Left renal pelvis (tissue), 4 donors: ENCODE measurements around the gene GNS. TPM values are rescaled to one million over a fixed set of nuclear protein-coding genes. Genes with fewer than 3 reads are reported as not detected.
A peak's percentile ranks its signal among the peaks of the same experiment; 100 is the strongest.
"Not testable (repeated sequence)": the region's sequence is repeated elsewhere in the genome, so short reads cannot be mapped to it uniquely, and the experiment has no call there.

Experiments used
- DNase-seq, 4 donors: peaks; one replicate each; pipeline ENCODE4 v3.0.0-alpha.2; 2013; ENCODE audit warnings: low read depth in 4 of 4, low spot score in 3 of 4
- polyA plus RNA-seq, 4 donors: library from polyadenylated mRNA; unstranded; fragments of 120-200 nt; gene quantifications; one replicate each; pipeline ENCODE4 v1.2.1, GENCODE V29; 2013; ENCODE audit not compliant: insufficient read length in 4 of 4

Gene GNS
- polyA plus RNA-seq, result 100 to 1,000 TPM; 135 to 183 (median 151) TPM

DNA sequence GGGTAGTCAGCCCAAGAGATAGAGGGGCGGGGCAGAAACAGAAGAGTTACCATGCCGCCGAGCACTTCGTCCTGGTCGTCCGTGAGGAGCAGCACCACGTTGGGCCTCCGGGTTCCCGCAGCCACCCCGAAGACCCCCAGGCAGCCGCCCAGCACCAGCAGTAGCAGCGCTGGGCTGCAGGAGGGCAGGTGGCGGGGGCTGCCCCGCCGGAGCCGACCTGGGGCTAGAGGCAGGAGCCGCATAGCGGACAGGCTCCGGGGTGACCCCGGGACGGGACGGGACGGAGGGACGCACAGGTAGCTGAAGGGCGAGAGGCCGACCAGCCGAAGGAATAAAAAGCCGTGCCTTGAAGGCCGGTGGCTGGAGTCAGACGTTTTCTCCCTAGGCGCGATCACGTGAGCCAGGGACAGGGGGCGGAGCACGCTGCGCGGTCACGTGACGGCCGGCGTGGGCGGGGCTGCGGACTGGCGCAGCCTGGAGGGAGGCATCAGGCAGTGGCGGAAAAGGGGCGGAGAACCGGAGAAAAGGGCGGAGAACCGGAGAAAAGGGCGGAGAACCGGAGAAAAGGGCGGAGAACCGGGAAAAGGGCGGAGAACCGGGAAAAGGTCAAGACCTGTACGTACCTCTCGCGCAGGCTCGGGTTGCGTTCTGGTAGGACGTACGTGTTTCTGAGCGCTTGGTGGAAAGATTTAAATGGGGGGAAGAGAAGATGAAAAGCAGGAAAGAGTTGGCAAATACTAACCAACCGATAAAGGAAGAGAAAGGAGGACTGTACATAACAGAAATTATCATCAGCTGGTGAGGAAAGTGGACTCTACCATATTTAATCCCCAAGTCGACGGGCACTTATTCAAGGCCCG, at the start of gene GNS:
Gene GNS (minus strand): TSS at position 372 of the 860 bp plus-strand sequence. CDS start 130 bp downstream, at position 242.
- peak; percentile 75 to 90 (median 88) for DNase-seq

DNA sequence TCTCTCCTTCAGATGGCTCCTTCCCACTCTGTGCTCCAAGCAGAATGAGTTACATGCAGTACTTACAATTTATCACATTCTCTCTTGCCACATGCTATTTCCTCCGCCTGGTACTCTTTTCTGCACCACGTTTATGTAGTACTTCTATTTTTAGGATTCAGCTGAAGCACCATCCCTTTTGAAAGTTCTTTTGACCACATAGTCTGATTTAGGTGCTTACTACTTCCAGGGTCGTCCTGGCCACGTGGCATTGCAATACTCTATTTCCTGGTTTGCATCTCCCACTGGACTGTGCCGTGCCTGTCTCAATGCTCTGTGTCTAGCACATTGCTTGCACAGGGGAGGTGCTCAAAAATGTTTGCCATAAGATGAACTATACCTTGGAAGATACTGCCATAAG, 48.9 kb upstream of the GNS start:
- DNase-seq, result no peak

DNA sequence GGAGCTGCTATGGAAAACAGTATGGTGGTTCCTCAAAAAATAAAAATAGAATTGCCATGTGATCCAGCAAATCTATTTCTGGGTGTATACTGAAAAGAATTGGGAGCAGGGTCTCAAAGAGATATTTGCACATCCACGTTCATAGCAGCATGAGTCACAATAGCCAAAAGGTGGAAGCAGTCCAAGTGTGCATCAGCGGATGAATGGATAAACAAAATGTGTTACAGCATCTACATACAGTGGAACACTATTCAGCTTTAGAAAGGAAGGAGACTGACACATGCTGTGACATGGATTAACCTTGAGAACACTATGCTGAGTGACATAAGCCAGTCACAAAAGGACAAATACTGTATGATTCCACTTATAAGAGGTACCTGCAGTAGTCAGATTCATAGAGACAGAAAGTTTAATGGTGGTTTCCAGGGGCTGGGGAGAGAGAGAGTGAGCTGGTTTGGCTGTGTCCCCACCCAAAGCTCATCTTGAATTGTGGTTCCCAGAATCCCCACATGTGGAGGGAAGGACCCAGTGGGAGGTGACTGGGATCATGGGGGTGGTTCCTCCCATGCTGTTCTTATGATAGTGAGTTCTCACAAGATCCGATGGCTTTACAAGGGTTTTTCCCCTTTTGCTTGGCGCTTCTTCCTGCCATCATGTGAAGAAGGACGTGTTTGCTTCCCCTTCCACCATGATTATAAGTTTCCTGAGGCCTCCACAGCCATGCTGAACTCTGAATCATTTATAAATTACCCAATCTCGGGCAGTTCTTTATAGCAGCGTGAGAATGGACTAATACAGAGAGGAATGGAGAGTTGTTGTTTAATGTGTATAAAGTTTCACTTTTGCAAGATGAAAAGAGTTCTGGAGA, 47.6 kb upstream of the GNS start:
- no peak for DNase-seq

DNA sequence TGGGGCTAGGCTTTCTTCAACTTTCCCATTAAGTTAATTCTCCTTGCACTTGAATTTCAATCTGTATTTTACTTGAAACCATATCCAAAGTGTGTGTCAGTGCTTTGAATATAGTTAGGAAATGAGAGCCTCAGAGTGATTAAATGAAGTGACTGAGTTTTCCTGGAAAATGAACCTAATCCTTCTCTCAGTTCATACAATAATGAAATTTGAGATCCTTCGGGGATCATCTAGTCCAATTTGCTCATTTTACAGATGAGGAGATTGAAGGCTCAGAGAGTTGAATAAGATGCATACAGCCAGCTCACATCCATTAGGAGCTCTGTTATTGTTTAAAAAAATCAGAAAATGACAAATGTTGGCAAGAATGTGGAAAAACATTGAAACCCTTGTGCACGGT, 47.0 kb upstream of the GNS start:
- DNase-seq, result no peak

DNA sequence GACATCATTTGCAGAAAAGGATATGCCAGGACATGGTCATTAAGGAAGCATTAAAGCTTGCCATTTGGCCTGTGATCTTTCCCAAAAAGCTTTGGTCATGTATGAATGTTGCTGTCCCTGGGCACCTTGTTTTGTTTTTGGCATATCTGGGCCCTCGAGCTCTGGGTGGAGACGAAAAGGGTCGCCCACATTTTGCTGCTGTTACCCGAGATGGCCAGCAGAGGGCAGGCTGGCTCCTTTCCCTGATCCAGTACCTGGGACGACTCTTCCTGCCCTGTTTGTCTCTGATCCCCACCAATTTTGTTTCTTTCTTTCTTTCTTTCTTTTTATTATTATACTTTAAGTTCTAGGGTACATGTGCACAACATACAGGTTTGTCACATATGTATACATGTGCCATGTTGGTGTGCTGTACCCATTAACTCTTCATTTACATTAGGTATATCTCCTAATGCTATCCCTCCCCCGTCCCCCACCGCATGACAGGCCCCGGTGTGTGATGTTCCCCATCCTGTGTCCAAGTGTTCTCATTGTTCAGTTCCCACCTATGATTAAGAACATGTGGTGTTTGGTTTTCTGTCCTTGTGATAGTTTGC, 43.1 kb upstream of the GNS start:
- not testable (repeated sequence) for DNase-seq

DNA sequence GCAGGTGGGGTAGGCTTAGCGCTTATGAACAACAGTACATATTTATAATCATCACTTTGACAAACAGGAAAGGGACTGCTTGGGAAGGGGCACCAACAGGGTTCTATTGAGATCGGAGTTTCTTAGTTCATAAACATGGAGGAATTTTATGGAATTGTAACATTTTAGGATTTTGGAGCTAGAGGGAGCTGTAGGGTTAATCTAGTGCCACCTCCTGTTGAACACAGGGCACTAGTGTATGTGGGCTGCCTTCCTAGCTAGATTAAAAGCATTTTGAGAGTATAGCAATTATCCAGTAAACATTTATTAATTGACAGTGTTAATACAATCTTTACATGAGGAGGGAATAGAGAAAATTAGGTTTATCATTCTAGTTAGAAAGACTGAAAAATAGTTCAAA, 42.2 kb upstream of the GNS start:
- no peak for DNase-seq

DNA sequence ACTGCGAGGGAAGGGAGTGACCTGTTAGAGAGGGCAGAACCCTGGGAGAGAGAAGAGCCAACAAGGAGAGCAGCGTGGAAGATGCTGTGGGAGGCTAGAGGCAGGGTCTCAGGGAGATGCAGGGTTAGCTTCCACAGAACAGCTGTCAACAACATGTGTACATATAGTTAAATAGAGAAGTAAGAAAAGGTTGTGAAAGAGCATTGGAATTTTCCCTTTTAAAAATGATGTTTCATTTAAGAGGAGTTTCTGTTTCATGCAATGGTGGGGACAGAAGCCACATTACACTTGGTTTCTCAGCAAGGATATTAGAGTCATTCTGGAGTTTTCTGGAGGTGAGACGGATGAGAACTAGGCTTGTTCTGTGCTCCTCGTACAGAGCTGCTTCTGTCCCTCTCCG, 41.4 kb upstream of the GNS start:
- DNase-seq, result no peak

DNA sequence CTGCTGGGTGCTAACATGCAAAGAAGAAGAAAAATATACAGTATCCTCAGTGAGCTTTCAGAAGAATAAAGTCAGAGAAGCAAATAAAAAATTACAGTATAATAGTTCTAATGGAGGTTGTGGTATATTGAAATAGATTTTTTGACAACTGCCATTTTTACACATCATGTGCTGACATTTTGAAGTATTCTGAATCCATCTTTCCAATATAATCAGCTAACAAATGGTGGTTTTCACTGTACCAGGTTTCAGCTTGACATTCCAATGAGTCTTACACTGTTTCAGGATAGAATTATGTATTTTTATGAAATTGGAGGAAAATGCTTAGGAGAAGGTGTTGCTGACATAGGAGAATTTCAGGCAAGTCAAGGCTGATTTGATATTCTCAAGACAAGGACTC, 39.0 kb upstream of the GNS start:
- DNase-seq, result no peak

DNA sequence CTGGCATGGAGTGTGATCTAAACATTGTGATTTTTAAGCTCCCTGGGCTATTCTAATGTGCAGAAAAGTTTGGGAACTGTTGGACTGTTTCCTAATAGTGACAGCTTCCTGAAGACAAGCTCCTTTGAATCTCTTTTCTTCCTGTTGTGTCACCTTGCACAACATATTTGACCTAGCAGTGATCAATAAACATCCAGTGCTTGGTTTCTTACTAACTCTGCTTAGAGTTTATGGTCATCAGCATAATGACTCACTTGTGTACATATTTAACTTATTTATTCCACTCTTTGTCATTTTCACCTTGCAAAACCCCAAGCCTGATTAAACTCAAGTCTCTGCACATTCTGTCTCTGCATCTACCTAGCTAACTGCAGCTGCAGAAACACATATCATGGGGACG, 38.0 kb upstream of the GNS start:
- no peak for DNase-seq

DNA sequence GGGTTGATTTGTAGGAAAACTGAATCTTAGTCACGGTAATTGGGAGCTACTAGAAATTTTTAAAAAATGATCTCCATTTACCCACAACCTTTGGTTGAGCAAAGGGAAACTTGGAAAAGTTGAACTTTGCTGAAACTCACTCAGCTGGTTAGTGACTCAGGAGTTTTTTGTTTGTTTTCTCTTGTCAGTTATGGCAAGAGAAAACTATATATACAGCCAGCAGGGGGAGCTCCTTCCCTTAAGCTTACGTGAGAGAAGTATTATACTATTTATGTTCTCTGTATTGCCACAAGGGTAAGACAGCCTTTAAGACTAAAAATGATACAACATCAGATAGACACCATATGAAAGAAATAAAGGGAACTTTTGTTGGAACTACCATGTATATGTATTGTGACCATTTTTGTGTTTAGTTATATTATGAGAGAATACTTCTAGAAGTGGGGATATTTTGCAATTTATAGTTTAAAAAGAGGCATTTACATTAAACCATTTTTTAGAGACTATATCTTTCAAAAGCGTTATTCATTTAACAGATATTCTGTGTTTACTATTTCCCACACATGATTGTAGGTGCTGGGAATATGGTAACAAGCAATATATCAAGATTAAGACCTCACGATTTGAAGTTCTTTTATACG, 37.1 kb upstream of the GNS start:
- peak in 2 of 4 donors; percentile 66 to 74 for DNase-seq

DNA sequence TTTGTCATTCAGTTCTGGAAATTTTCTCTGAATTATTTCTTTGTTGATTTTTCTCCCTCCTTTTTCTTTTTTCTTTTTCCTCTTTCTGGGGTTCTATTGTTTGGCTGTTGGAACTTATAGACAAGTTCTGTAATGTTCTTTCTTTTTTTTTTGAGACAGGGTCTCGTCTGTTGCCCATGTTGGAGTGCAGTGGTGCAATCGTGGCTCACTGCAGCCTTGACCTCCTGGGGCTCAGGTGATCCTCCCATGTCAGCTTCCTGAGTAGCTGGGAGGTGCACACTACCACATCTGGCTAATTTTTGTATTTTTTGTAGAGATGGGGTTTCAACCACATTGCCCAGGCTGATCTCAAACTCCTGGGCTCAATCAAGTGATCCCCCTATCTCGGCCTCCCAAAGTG, 35.1 kb upstream of the GNS start:
- DNase-seq, result no peak

DNA sequence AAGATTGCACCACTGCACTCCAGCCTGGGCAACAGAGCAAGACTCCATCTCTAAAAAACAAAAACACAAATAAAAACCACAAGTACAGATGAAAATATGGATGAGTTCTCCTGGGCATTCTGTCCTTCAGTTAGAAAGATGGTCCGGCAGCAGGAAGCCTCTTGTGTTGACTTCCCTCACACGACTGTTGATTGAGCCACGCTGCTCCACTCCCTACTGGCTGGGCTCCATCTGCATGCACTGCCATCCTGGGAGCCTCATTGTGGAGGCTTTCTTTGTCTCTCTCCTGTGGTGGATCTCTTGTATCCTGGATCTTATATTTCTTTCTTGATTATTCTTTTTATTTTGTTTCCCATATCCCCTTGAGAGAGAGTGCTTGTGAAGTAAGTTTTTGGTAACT, 34.4 kb upstream of the GNS start:
- DNase-seq, result no peak

DNA sequence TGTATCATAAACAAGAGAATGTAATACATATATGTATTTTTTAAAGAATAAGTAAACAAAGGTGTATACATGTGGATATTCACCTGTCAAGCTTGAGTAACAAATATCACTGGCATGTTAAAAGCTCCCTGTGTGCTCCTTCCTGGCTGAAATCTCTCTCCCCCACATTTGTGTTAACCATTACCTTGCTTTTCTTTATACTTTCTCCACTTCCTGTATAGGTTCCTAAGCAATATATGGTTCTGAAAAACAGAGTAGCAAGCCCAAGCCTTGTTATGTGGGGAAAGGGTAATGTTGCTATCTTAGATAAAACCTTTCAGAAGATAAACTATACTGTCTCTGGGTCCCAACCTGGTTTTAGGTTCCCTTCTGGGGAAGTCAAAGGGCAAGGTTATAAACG, 32.9 kb upstream of the GNS start:
- DNase-seq, result no peak

DNA sequence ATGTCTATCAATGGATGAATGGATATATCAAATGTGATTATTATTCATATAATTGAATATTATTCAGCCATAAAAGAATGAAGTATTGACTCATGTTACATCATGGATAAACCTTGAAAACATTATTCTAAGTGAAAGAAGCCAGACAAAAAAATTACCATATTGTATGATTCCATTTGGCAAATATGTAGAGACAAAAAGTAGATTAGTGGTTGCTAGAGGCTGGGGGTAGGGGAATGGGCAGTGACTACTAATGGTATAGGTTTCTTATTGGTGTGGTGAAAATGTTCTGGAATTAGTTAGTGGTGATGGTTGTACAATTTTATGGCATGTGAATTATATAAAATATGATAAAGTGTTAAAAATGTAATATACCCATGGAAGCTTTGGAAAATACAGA, 31.8 kb upstream of the GNS start:
- DNase-seq, result no peak

DNA sequence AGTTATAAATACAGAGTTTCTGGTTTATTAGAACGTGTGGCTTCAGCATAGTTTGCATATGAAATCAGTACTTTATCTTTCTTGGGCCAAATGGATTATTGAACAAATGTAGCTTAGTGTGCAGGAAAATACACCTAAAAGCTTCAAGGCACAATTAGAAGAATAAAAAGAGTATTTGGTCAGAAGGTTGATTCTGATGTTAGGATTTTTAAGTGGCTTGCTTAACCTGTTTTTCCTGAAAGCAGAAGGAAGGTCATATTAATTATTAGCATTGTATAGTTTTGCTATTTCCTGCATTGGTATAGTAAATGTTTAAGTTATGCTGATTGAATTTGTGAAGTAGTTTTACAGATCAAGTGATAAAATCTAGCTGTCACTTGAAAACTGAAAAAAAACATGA, 31.0 kb upstream of the GNS start:
- no peak for DNase-seq

DNA sequence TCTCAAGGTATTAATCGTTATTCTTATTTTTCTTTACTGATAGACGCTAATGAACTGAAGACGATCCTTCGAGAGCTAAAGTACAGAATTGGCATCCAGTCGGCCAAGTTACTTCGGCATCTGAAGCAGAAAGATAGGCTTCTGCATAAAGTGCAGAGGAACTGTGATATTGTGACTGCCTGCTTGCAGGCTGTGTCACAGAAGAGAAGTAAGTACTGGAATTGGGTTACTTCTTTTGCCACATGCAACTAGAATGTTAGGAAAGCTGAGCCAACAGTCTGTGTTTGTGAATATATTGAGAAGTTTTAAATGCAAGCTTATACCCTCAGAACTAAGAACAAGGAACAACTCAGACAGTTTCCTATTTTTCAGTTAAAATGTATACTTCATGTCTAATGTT, 26.6 kb upstream of the GNS start:
- no peak for DNase-seq

DNA sequence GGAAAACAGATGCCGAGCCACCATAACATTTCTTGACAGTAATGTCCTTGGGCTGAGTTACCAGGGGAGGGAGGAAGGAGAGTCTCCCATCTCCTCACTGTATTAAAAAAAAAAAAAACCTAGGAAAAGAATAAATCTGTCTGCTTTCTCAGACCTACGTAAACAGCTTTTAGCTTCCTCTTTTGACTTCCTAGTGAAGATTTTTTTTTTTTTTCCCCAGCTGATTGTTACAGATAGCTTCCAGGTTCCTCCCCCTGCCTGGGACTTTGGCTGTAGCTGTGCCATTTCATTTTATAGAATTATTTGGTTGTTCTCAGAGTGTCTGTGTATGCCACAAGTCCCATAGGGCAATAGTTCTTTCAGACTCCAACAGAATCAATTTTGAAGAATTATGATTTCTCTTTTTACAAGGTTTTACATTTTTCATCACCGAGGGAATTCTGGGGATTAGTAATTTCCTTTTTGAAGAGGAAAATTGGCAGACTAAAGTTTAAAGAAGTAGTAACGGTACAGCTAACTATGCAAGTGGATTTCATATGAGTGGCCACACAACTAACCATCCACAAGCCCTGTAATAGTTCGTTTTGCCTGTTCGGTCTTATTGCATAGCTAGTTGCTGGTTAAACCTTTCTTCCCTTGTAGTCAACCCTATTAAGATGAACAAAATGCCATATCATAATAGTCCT, 23.1 kb upstream of the GNS start:
- no peak for DNase-seq

DNA sequence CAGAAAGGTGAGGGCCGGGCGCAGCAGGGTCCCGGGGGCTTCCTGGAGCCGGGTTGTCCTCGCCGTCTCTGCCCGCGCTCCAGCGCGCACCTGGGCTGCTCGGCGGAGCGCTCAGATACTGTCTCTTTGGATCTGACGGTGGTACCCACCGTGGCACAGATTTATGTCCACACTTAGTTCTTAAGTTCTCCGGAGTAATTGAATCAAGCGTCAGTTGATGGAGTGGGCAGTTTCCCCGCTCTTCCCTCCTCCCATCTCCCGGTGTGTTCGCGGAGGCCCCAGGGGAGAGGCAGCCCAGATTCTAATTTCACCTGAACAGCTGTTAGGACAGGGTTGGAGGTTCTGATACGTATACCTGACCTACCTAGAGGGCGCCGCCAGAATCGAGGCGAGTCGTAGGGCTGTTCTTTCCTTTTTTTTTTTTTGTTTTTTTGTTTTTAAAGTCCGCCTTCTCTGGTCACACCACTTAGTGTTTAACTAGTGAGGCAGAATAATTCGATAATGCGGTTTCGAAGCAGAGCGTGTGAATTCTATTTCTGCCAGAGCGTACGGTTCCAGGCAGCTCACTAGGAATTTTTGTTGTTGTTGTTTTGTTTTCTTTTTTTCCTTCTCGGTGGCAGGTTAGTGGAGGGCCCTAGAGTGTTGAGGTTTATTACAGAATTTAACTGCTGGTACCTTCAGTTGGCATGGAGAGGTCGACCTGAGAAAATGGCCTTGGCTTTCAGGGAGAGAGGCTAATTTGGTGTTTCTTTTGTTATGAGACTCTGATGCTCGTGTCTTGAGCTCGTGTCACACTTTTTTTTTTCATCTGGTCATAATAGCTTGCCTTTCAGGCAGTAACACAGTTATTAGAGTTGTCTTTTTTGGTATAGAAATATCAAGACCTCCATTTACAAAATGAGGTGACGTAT, 22.3 kb upstream of the GNS start:
- no peak for DNase-seq
